ENCODE data around the gene CPNE4. TPM values are rescaled to one million over a fixed set of nuclear protein-coding genes. Genes with fewer than 3 reads are reported as not detected.
A peak's percentile ranks its signal among the peaks of the same experiment; 100 is the strongest.

The CPNE4 gene
- total and polyA plus RNA-seq, 9 of the 15 experiments (the other 6 are each of a cell fraction or from before 2014, with no cell fraction given) = not detected

DNA sequence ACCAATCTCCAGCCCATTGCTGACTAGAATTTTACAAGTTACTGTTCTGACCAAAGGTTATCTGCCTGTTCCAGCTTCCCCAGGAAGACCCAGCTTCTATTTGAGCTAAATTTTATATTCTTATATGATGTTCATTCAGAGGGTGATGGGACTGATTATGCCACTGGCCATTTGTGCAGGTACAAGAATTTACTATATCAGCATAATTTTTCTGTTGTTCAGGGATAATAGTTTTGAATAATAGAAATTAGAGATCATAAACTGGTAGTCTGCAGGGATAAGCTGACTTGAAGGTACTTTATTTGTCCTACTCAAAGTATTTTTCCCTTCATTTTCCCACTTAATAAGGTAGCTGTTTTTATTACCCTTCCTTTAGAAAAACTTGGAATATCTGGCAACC is 309.4 kb downstream of the CPNE4 start:
- H3K27me3 ChIP-seq (ENCODE audit: control insufficient read depth in 2 of 2, insufficient read depth in 2 of 2, low read length in 2 of 2) = no peaks in the 10 kb centered on the region
- no peaks in the 10 kb centered on the region for H3K4me1 ChIP-seq (replicated peaks in 1 of 2; ENCODE audit: control insufficient read depth in 2 of 2, insufficient read depth in 2 of 2, low read length in 2 of 2)
- in situ Hi-C loops (cut with MboI) = no loop called here
- H3K79me2 ChIP-seq (ENCODE audit: control insufficient read depth, insufficient read depth, low read length) = no peaks in the 10 kb centered on the region
- no TSS peak for BruUV-seq (replicated peaks)
- no peak overlapping the region for H3K4me3 ChIP-seq
- CTCF ChIA-PET (ENCODE audit: low intra/inter-chr PET ratio) = no interaction called here
- no peak overlapping the region for H3K27ac ChIP-seq (ENCODE audit: extremely low read depth, low read depth, low read length)
- FAIRE-seq (no peak), ATAC-seq (no peak), DNase-seq (ENCODE audit: extremely low read depth in 1 of 4, low spot score in 3 of 4) (no peak)
- intact Hi-C loops (cut with micrococcal nuclease) = no loop called here
- no peak overlapping the region for H3K4me2 ChIP-seq (ENCODE audit: insufficient read depth, low read length)
- no peak overlapping the region for H3K9ac ChIP-seq (ENCODE audit: insufficient read depth in 1 of 2, low read depth in 2 of 2, low read length in 2 of 2)
- TF ChIP-seq ZNF316 (IDR thresholded peaks at IDR 0.05) (peak; percentile 33; the same call in 1 of the 2 replicates), SMAD1 (IDR thresholded peaks at IDR 0.05; ENCODE audit: low read depth, low read length, partially characterized antibody) (no peak), SOX6 (IDR thresholded peaks at IDR 0.05) (no peak), ZBTB8A (IDR thresholded peaks at IDR 0.05; ENCODE audit: partially characterized antibody) (no peak), PYGO2 (tag; IDR thresholded peaks at IDR 0.05) (no peak)
- no peaks in the 10 kb centered on the region for H3K9me1 ChIP-seq (ENCODE audit: control insufficient read depth, insufficient read depth, low read length)
- H3K36me3 ChIP-seq (ENCODE audit: control insufficient read depth, insufficient read depth, low read length) = no peaks in the 10 kb centered on the region
- POLR2A ChIA-PET = no interaction called here
- H2AFZ ChIP-seq (ENCODE audit: low read depth, low read length) = no peak overlapping the region
- no peaks in the 10 kb centered on the region for H3K9me3 ChIP-seq (replicated peaks; ENCODE audit: control insufficient read depth, insufficient read depth, low read depth, low read length)
- H4K20me1 ChIP-seq (replicated peaks; ENCODE audit: control insufficient read depth, insufficient read depth, low read length) = no peaks in the 10 kb centered on the region

DNA sequence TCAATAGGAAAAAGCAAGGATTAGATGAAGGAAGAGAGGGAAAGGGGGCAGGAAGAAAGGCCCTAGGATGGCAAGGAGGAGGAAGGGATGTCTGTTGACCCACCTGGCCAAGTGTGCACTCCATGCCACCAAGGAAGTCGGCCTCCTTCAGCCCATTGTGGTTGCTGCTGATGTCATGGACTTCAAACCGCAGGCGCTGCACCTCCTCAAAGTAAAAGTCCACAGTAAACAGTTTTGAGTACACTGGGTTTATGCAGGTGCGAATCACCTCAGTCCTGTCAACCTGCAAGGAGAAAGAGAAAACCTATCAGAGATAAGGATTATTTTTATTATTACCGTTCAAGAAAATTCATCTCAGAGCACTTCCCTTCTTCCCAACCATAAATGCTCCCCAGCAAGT is 311.5 kb downstream of the CPNE4 start:
- no TSS peak for BruUV-seq (replicated peaks)
- 0% methylated on average over 4 of the region's 5 CpGs for WGBS (ENCODE audit: insufficient coverage, low coverage, missing lambda C conversion rate)
- Histone ChIP-seq H3K9me1 (ENCODE audit: control insufficient read depth, insufficient read depth, low read length) (no peaks in the 10 kb centered on the region), H3K79me2 (ENCODE audit: control insufficient read depth, insufficient read depth, low read length) (no peaks in the 10 kb centered on the region), H3K4me1 (replicated peaks in 1 of 2; ENCODE audit: control insufficient read depth in 2 of 2, insufficient read depth in 2 of 2, low read length in 2 of 2) (no peaks in the 10 kb centered on the region), H3K27me3 (ENCODE audit: control insufficient read depth in 2 of 2, insufficient read depth in 2 of 2, low read length in 2 of 2) (no peaks in the 10 kb centered on the region), H2AFZ (ENCODE audit: low read depth, low read length) (no peak overlapping the region), H3K4me3 (no peak overlapping the region), H3K9ac (ENCODE audit: insufficient read depth in 1 of 2, low read depth in 2 of 2, low read length in 2 of 2) (no peak overlapping the region), H3K4me2 (ENCODE audit: insufficient read depth, low read length) (no peak overlapping the region), H3K27ac (ENCODE audit: extremely low read depth, low read depth, low read length) (no peak overlapping the region), H3K9me3 (replicated peaks; ENCODE audit: control insufficient read depth, insufficient read depth, low read depth, low read length) (no peaks in the 10 kb centered on the region), H4K20me1 (replicated peaks; ENCODE audit: control insufficient read depth, insufficient read depth, low read length) (no peaks in the 10 kb centered on the region), H3K36me3 (ENCODE audit: control insufficient read depth, insufficient read depth, low read length) (no peaks in the 10 kb centered on the region)
- in situ Hi-C loops (cut with MboI) = no loop called here
- no peak for FAIRE-seq
- POLR2A ChIA-PET = interaction anchor here (0.7 kb wide), 1 partner anchor 14 kb away, joined by 3 read pairs; no protein-coding TSS in a partner anchor
- no peak for ATAC-seq
- CTCF ChIA-PET (ENCODE audit: low intra/inter-chr PET ratio) = no interaction called here
- intact Hi-C loops (cut with micrococcal nuclease) = no loop called here
- DNase-seq (ENCODE audit: extremely low read depth in 1 of 4, low spot score in 3 of 4) = no peak
- TF ChIP-seq, protein P1, sequence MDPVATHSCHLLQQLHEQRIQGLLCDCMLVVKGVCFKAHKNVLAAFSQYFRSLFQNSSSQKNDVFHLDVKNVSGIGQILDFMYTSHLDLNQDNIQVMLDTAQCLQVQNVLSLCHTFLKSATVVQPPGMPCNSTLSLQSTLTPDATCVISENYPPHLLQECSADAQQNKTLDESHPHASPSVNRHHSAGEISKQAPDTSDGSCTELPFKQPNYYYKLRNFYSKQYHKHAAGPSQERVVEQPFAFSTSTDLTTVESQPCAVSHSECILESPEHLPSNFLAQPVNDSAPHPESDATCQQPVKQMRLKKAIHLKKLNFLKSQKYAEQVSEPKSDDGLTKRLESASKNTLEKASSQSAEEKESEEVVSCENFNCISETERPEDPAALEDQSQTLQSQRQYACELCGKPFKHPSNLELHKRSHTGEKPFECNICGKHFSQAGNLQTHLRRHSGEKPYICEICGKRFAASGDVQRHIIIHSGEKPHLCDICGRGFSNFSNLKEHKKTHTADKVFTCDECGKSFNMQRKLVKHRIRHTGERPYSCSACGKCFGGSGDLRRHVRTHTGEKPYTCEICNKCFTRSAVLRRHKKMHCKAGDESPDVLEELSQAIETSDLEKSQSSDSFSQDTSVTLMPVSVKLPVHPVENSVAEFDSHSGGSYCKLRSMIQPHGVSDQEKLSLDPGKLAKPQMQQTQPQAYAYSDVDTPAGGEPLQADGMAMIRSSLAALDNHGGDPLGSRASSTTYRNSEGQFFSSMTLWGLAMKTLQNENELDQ (CRISPR knock-in tag; IDR thresholded peaks at IDR 0.05; ENCODE audit: borderline replicate concordance) = no peak
- TF ChIP-seq CAMTA2 (CRISPR knock-in tag; conservative IDR thresholded peaks at IDR 0.05) (no peak), KHSRP (IDR thresholded peaks at IDR 0.05) (no peak)
- TF ChIP-seq, protein P2, sequence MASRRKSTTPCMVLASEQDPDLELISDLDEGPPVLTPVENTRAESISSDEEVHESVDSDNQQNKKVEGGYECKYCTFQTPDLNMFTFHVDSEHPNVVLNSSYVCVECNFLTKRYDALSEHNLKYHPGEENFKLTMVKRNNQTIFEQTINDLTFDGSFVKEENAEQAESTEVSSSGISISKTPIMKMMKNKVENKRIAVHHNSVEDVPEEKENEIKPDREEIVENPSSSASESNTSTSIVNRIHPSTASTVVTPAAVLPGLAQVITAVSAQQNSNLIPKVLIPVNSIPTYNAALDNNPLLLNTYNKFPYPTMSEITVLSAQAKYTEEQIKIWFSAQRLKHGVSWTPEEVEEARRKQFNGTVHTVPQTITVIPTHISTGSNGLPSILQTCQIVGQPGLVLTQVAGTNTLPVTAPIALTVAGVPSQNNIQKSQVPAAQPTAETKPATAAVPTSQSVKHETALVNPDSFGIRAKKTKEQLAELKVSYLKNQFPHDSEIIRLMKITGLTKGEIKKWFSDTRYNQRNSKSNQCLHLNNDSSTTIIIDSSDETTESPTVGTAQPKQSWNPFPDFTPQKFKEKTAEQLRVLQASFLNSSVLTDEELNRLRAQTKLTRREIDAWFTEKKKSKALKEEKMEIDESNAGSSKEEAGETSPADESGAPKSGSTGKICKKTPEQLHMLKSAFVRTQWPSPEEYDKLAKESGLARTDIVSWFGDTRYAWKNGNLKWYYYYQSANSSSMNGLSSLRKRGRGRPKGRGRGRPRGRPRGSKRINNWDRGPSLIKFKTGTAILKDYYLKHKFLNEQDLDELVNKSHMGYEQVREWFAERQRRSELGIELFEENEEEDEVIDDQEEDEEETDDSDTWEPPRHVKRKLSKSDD (conservative IDR thresholded peaks at IDR 0.05; ENCODE audit: low read length) = no peak
- TF ChIP-seq, protein P3, sequence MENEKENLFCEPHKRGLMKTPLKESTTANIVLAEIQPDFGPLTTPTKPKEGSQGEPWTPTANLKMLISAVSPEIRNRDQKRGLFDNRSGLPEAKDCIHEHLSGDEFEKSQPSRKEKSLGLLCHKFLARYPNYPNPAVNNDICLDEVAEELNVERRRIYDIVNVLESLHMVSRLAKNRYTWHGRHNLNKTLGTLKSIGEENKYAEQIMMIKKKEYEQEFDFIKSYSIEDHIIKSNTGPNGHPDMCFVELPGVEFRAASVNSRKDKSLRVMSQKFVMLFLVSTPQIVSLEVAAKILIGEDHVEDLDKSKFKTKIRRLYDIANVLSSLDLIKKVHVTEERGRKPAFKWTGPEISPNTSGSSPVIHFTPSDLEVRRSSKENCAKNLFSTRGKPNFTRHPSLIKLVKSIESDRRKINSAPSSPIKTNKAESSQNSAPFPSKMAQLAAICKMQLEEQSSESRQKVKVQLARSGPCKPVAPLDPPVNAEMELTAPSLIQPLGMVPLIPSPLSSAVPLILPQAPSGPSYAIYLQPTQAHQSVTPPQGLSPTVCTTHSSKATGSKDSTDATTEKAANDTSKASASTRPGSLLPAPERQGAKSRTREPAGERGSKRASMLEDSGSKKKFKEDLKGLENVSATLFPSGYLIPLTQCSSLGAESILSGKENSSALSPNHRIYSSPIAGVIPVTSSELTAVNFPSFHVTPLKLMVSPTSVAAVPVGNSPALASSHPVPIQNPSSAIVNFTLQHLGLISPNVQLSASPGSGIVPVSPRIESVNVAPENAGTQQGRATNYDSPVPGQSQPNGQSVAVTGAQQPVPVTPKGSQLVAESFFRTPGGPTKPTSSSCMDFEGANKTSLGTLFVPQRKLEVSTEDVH (IDR thresholded peaks at IDR 0.05; ENCODE audit: low read depth, partially characterized antibody) = no peak

Data from K562 (cell line).